HG02885 (cell line): Measurements from ENCODE around the gene MAGEA9B.
"Not testable (repeated sequence)": the region's sequence is repeated elsewhere in the genome, so short reads cannot be mapped to it uniquely, and the experiment has no call there.

Source experiments
- ATAC-seq: cut with Tn5 transposase; IDR thresholded peaks from one replicate; pipeline ENCODE4 v1.9.1; 2021; ENCODE audit warnings: mild to moderate bottlenecking; ENCODE audit not compliant: unreplicated experiment, poor library complexity

MAGEA9B gene

GRCh38 chrX:149587359-149587758, at the start of gene MAGEA9B:
MAGEA9B (minus strand) TSS chrX:149587459; CDS start chrX:149583179, 4,280 bp downstream.
- ATAC-seq: not testable (repeated sequence)

- no peak for ATAC-seq
Observed at GRCh38 chrX:149633511-149633910, 46.3 kb upstream of the MAGEA9B start.

- peak; percentile 91 for ATAC-seq
Observed at GRCh38 chrX:149631234-149632165, 44.2 kb upstream of the MAGEA9B start, which contains the start of gene TMEM185A. TMEM185A (minus strand) TSS chrX:149631792; CDS start chrX:149631580, 212 bp downstream.

GRCh38 chrX:149630681-149631233, 43.5 kb upstream of the MAGEA9B start:
- no peak for ATAC-seq

GRCh38 chrX:149629730-149630387, 42.6 kb upstream of the MAGEA9B start:
- no peak for ATAC-seq

GRCh38 chrX:149628768-149629167, 41.5 kb upstream of the MAGEA9B start:
- ATAC-seq: no peak

- ATAC-seq: no peak
Observed at GRCh38 chrX:149628280-149628679, 41.0 kb upstream of the MAGEA9B start.

GRCh38 chrX:149626829-149627228, 39.6 kb upstream of the MAGEA9B start:
- not testable (repeated sequence) for ATAC-seq

GRCh38 chrX:149619662-149620061, 32.4 kb upstream of the MAGEA9B start:
- ATAC-seq: not testable (repeated sequence)

- ATAC-seq: no peak
Observed at GRCh38 chrX:149618871-149619270, 31.6 kb upstream of the MAGEA9B start.

- ATAC-seq: no peak
Observed at GRCh38 chrX:149611623-149612175, 24.4 kb upstream of the MAGEA9B start.

GRCh38 chrX:149610511-149610910, 23.3 kb upstream of the MAGEA9B start:
- no peak for ATAC-seq

GRCh38 chrX:149607699-149608098, 20.4 kb upstream of the MAGEA9B start:
- no peak for ATAC-seq

- ATAC-seq: not testable (repeated sequence)
Observed at GRCh38 chrX:149605248-149605885, 18.1 kb upstream of the MAGEA9B start.

- not testable (repeated sequence) for ATAC-seq
Observed at GRCh38 chrX:149598603-149599002, 11.3 kb upstream of the MAGEA9B start.

- not testable (repeated sequence) for ATAC-seq
Observed at GRCh38 chrX:149595943-149596342, 8.7 kb upstream of the MAGEA9B start.

- ATAC-seq: not testable (repeated sequence)
Observed at GRCh38 chrX:149595214-149595613, 8.0 kb upstream of the MAGEA9B start, which contains the start of gene HSFX2. HSFX2 (minus strand) TSS chrX:149595314; CDS start chrX:149594700, 614 bp downstream.

- ATAC-seq: not testable (repeated sequence)
Observed at GRCh38 chrX:149590993-149591392, 3.7 kb upstream of the MAGEA9B start.

GRCh38 chrX:149585631-149586030, 1.6 kb downstream of the MAGEA9B start:
- ATAC-seq: not testable (repeated sequence)

- peak; percentile 100 for ATAC-seq
Observed at GRCh38 chrX:149573456-149573855, 13.8 kb downstream of the MAGEA9B start.
